Smooth muscle cell (in vitro differentiated cells): ENCODE results near the gene PCDHGA8. TPM values are rescaled to one million over a fixed set of nuclear protein-coding genes. Genes with fewer than 3 reads are reported as not detected.

Source experiments
- DNase-seq: peaks from one replicate; lab custom pipeline; 2025; ENCODE audit not compliant: unreplicated experiment; lab: John Stamatoyannopoulos, UW
- H2AFZ ChIP-seq: fragments of 200-600 bp; sonication (generic); 2 replicates; pipeline ENCODE4 v1.6.0; 2016; ENCODE audit warnings: antibody characterized with exemption, low read depth, mild to moderate bottlenecking
- H3F3A ChIP-seq: fragments of 200-600 bp; sonication (generic); 2 replicates; pipeline ENCODE4 v1.6.0; 2017; ENCODE audit warnings: antibody characterized with exemption, low read depth
- H3K27ac ChIP-seq: fragments of 200-600 bp; sonication (generic); 2 replicates; pipeline ENCODE4 v1.5.1; 2016; ENCODE audit warnings: low read depth, mild to moderate bottlenecking
- H3K27me3 ChIP-seq: fragments of 200-600 bp; sonication (generic); 2 replicates; pipeline ENCODE4 v1.6.1; 2016; ENCODE audit warnings: low read depth, mild to moderate bottlenecking
- H3K36me3 ChIP-seq: fragments of 200-600 bp; sonication (generic); 2 replicates; pipeline ENCODE4 v1.5.1; 2016; ENCODE audit warnings: low read depth
- H3K4me1 ChIP-seq: fragments of 200-600 bp; sonication (generic); 2 replicates; pipeline ENCODE4 v1.5.1; 2016; ENCODE audit warnings: low read depth
- H3K4me2 ChIP-seq: fragments of 200-600 bp; sonication (generic); 2 replicates; pipeline ENCODE4 v1.6.0; 2016; ENCODE audit warnings: mild to moderate bottlenecking
- H3K4me3 ChIP-seq: fragments of 200-600 bp; sonication (generic); 2 replicates; pipeline ENCODE4 v1.5.1; 2016; ENCODE audit warnings: mild to moderate bottlenecking
- H3K79me2 ChIP-seq: fragments of 200-600 bp; sonication (generic); 2 replicates; pipeline ENCODE4 v1.6.0; 2016; ENCODE audit warnings: low read depth, mild to moderate bottlenecking
- H3K9ac ChIP-seq: fragments of 200-600 bp; sonication (generic); 2 replicates; pipeline ENCODE4 v1.6.0; 2016; ENCODE audit warnings: low read depth
- H3K9me3 ChIP-seq: fragments of 200-600 bp; sonication (generic); replicated peaks from 2 replicates; pipeline ENCODE4 v1.5.1; 2016; ENCODE audit warnings: low read depth
- H4K20me1 ChIP-seq: fragments of 200-600 bp; sonication (generic); 2 replicates; pipeline ENCODE4 v1.6.0; 2016; ENCODE audit warnings: low read depth
- CTCF ChIP-seq: fragments of 200-600 bp; sonication (generic); IDR thresholded peaks from 2 replicates; pipeline ENCODE4 v1.5.1; 2017; ENCODE audit warnings: borderline replicate concordance, mild to moderate bottlenecking, antibody characterized with exemption; ENCODE audit not compliant: insufficient read depth, poor library complexity, severe bottlenecking
- WGBS: methylation state at CpG from one replicate; pipeline ENCODE4 v1.1.7; 2016; ENCODE audit warnings: low lambda C conversion rate; 5-methylcytosine and 5-hydroxymethylcytosine counted together
- polyA plus RNA-seq: library from polyadenylated mRNA; unstranded; fragments of >200 nt; fragmentation: Nextera tagmentation; extraction: Ambion mirVana; gene quantifications from 2 replicates; pipeline ENCODE4 v1.2.1, GENCODE V29; 2016
- total RNA-seq: library from RNA; depleted of rRNA; stranded (reverse); fragments of >200 nt; gene quantifications from 2 replicates; pipeline ENCODE4 v1.2.3, GENCODE V29; 2014

The PCDHGA8 gene
- total and polyA plus RNA-seq, 2 experiments from 2014 or later = 0.25 to 3.2 TPM

DNA sequence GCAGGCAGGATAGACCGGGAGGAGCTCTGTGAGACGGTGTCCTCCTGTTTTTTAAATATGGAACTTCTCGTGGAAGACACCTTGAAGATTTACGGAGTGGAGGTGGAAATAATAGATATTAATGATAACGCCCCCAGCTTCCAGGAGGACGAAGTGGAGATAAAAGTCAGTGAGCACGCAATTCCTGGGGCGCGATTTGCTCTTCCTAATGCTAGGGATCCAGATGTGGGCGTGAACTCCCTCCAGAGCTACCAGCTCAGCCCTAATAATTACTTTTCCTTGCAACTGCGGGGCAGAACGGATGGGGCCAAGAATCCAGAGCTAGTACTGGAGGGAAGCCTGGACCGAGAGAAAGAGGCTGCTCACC is 29.0 kb downstream of the PCDHGA8 start:
- 63% methylated on average over 13 of the region's 13 CpGs for WGBS
- H3F3A ChIP-seq = peaks cover 5% of the 10 kb centered on the region
- H3K9me3 ChIP-seq = peaks cover 56% of the 10 kb centered on the region
- TF ChIP-seq CTCF = no peak
- H3K36me3 ChIP-seq = peaks cover 55% of the 10 kb centered on the region
- no peaks in the 10 kb centered on the region for H3K27me3 ChIP-seq
- peak overlapping the region; percentile 44 for H2AFZ ChIP-seq
- peak overlapping the region; percentile 50 for H3K4me3 ChIP-seq
- no peak overlapping the region for H3K27ac ChIP-seq
- H3K9ac ChIP-seq = no peak overlapping the region
- DNase-seq = no peak
- no peaks in the 10 kb centered on the region for H4K20me1 ChIP-seq
- H3K79me2 ChIP-seq = peaks cover 75% of the 10 kb centered on the region
- peaks cover 5% of the 10 kb centered on the region for H3K4me1 ChIP-seq
- H3K4me2 ChIP-seq = peak overlapping the region; percentile 67

DNA sequence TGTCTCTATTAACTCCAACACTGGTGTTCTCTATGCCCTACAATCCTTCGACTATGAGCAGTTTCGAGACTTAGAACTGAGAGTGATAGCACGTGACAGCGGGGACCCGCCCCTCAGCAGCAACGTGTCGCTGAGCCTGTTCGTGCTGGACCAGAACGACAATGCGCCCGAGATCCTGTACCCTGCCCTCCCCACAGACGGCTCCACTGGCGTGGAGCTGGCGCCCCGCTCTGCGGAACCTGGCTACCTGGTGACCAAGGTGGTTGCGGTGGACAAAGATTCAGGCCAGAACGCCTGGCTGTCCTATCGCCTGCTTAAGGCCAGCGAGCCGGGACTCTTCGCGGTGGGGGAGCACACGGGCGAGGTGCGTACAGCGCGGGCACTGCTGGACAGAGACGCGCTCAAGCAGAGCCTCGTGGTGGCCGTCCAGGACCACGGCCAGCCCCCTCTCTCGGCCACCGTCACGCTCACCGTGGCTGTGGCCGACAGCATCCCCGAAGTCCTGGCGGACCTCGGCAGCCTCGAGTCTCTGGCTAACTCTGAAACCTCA is 30.4 kb downstream of the PCDHGA8 start:
- TF ChIP-seq CTCF = no peak

GRCh38 chr5:141427783-141428426 is 35.5 kb downstream of the PCDHGA8 start:
- H3K4me3 ChIP-seq = no peak overlapping the region
- WGBS = 98% methylated on average over 53 of the region's 53 CpGs
- no peak overlapping the region for H3K4me2 ChIP-seq
- H3F3A ChIP-seq = no peaks in the 10 kb centered on the region
- no peak overlapping the region for H3K27ac ChIP-seq
- no peak overlapping the region for H2AFZ ChIP-seq
- no peaks in the 10 kb centered on the region for H3K27me3 ChIP-seq
- H3K36me3 ChIP-seq = peaks cover 60% of the 10 kb centered on the region
- no peak for DNase-seq
- H4K20me1 ChIP-seq = no peaks in the 10 kb centered on the region
- peaks cover 61% of the 10 kb centered on the region for H3K9me3 ChIP-seq
- no peak for TF ChIP-seq CTCF
- H3K9ac ChIP-seq = no peak overlapping the region
- H3K4me1 ChIP-seq = no peaks in the 10 kb centered on the region
- peaks cover 37% of the 10 kb centered on the region for H3K79me2 ChIP-seq

More for the DNA sequence above, 30.4 kb downstream of the PCDHGA8 start:
- Histone ChIP-seq H3K9ac (no peak overlapping the region), H3F3A (peaks cover 5% of the 10 kb centered on the region), H3K79me2 (peaks cover 67% of the 10 kb centered on the region), H2AFZ (no peak overlapping the region), H3K4me3 (no peak overlapping the region), H3K9me3 (peaks cover 63% of the 10 kb centered on the region), H3K36me3 (peaks cover 64% of the 10 kb centered on the region), H4K20me1 (no peaks in the 10 kb centered on the region), H3K4me1 (no peaks in the 10 kb centered on the region), H3K27ac (no peak overlapping the region), H3K4me2 (no peak overlapping the region), H3K27me3 (no peaks in the 10 kb centered on the region)
- 97% methylated on average over 31 of the region's 42 CpGs for WGBS
- no peak for DNase-seq
